GM15510 (cell line): Measurements from ENCODE around the gene BRAF.

Experiments used
- POLR2A ChIP-seq: IDR thresholded peaks from 3 replicates; pipeline ENCODE4 v1.6.1; 2011; ENCODE audit warnings: borderline replicate concordance; ENCODE audit not compliant: insufficient read length; ENCODE audit errors: extremely low read depth

The BRAF gene

DNA sequence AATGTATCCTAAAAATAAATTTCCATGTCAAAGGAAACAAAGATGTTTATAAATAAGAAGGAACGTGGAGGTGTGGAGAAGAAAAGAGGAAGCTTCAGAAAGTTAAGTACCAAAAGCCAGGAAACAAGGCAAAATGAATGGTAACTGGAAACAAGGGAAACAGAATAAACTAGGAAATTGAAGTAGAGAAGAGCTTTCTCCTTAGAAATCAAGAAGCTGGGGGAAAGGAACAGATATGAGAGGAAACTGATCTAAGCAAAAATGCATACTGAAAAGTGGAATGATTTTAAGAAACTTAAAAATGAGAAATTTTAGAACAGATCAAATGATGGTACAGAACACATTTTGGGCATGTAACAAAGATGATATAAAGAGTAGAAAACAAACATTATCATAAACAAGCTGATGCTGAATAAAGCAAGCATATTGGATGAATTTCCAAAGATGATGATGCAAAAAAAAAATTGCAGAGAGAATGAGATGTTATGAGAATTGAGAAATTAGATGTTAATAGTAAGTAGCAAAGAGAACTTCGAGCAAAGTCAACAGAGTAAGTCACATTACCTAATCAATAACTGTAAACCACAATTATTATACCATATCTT is 1.9 kb downstream of the BRAF start:
- TF ChIP-seq POLR2A = no peak

GRCh38 chr7:140920745-140921144 is 4.0 kb downstream of the BRAF start:
- no peak for TF ChIP-seq POLR2A

DNA sequence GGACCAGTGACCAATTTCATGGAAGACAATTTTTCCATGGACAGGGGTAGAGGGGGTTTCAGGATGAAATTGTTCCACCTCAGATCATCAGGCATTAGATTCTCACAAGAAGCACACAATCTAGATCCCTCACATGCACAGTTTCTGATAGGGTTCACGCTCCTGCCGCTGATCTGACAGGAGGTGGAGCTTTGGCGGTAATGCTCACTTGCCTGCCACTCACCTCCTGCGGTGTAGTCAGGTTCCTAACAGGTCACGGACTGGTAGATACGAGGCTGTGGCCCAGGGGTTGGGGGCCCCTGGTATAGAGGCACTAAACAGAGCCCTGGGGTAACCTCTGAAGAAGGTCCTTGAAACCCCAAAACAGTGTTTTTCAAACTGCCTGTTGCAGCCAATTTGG is 6.5 kb downstream of the BRAF start:
- TF ChIP-seq POLR2A = no peak

DNA sequence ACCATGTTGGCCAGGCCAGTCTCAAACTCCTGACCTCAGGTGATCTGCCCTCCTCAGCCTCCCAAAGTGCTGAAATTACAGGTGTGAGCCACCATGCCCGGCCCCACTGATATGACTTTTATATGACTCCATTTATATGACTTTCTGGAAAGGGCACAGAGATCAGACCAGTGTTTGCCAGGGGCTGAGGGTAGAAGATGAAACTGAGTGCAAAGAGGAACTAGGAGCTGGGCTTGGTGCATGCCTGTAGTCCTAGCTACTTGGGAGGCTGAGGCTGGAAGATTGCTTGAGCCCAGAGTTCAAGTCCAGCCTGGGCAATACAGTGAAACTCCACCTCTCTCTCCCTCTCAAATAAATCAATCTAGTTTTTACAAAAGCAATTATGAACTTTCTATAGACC is 7.5 kb downstream of the BRAF start:
- no peak for TF ChIP-seq POLR2A

- no peak for TF ChIP-seq POLR2A
These were observed 8.7 kb downstream of the BRAF start for GRCh38 chr7:140915935-140916555.

DNA sequence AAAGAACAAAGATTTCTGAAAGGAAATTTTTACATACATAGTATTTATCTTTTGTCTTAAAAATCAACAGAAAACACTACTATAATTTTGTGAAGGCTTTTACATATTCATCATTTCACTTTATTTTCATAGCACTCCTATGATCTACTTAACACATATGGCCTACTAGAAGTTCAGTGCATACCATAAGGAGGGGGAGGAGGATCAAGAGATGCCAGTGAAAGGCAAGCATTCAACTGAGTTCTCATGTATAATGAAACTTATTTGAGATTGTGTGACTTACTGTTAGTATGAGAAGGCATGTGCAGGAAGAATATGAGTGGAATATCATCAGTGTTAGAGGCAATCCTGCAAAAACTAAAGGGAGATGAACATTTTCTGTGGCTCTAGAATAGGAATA is 10.6 kb downstream of the BRAF start:
- no peak for TF ChIP-seq POLR2A

- TF ChIP-seq POLR2A = no peak
These were observed 13.0 kb downstream of the BRAF start for GRCh38 chr7:140911746-140912145.

DNA sequence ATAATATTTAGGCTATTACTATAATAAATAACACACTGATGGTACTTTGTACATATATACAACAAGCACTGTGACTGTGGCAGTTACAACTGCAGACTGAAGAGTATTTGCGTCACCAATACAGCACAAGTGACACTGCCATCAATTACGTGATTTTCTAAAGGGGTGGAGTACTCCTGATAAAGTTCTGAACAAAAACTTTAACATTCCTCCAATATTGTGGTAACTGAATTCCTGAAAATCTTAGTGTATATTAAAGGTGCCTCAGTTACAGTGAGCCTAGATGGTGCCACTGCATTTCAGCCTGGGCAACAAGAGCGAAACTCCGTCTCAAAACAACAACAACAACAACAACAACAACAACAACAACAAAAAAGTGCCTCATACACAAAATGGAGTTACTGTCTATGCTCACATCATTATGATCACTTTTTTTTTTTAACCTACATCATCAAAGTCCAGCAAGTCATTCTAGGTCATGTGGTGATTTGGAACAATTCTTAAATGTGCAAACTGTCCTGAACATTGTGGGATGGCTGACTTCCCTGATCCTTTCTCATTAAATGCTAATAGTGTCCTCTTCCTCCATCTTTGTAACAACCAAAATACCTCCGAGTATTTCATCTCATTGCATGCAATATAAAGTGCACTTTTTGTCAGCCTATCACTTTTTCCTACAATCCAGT is 15.1 kb downstream of the BRAF start:
- no peak for TF ChIP-seq POLR2A

GRCh38 chr7:140908361-140908760 is 16.4 kb downstream of the BRAF start:
- no peak for TF ChIP-seq POLR2A

GRCh38 chr7:140903741-140904480 is 20.8 kb downstream of the BRAF start:
- no peak for TF ChIP-seq POLR2A

- TF ChIP-seq POLR2A = no peak
These were observed 22.3 kb downstream of the BRAF start for GRCh38 chr7:140902303-140902953.

DNA sequence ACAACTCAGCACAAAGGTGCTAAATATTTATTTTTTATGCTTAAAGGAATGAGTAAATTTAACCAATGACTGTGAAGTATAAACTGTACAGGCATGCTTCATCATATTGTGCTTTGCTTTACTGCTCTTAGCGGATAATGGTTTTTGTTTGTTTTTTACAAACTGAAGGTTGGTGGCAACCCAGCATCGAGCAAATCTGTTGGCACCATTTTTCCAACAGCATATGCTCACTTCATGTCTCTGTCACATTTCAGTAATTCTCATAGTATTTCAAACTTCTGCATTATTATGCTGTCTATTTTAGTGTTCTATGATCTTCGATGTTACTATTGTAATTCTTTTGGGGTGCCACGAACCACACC is 22.8 kb downstream of the BRAF start:
- TF ChIP-seq POLR2A = no peak

DNA sequence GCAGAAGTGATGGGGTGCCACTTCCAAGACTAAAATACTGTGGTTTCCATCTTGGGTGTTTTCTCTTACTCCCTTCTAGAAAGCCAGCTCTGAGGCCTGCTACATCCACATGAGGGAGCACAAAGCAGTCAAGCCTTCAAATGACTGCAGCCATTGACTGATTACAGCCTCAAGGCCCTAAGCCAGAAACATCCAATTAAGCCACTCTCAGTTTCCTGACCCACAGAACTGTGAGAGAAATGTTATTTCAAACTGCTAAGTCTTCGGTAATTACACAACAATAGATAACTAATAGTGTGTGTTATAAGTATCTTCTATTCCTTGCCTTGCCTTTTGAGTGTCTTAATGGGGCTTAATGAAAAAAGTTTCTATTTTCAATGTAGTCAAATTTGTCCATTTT is 24.8 kb downstream of the BRAF start:
- TF ChIP-seq POLR2A = no peak

DNA sequence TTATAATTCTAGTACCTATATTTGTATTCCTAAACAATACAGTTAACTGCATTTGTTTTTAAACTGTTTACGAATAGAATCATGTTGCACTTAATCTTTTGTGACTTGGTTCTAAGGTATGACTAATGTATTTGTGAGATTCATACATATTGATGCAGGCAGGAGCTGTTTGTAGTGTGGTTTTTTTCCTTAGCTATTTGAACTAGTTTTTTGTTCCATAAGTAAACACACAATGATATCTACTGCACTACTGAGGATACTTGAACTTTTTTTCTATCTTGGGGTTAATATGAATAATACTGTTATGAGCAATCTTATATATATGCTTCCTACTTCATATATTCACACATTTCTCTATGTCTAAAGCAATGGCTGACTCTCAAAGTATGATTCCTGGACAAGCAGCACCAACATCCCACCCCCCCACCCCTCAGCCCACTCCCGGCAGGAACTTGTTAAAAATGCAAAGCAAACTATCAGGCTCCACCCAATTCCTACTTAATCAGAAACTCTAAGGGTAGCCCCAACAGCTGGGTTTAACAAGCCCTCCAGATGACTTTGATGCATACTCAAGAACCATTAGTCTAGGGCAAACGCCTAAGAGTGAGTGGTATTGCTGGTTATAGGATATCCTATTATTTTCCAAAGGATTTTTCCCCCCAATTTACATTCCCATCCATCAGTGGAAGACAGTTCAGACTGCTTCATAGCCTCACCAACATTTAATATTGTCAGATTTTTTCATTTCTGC is 25.8 kb downstream of the BRAF start:
- TF ChIP-seq POLR2A = no peak
